Stomach (tissue), 9 donors: ENCODE results near the gene CCDC43. TPM values are rescaled to one million over a fixed set of nuclear protein-coding genes. Genes with fewer than 3 reads are reported as not detected.

Source experiments
- DNase-seq, 2 donors: peaks; one replicate each; pipeline versions ENCODE4 v3.0.0 to v3.0.0-alpha.2; 2013 to 2019
- H3K27ac ChIP-seq, 5 donors: fragments of 200-600 bp in 4 of 5; sonication (generic) in 4 of 5; one replicate each; pipeline ENCODE4 v1.5.1; 2013 to 2019; ENCODE audit warnings: mild to moderate bottlenecking in 1 of 5, moderate library complexity in 1 of 5
- H3K27me3 ChIP-seq, 3 donors: fragments of 200-600 bp; sonication (generic); one replicate each; pipeline ENCODE4 v1.5.1; 2017 to 2019; ENCODE audit warnings: mixed run types in 1 of 3
- H3K36me3 ChIP-seq, 4 donors: fragments of 200-600 bp; sonication (generic); 1 replicate in 3 of 4; 2 replicates in 1 of 4; pipeline ENCODE4 v1.5.1; 2016 to 2019
- H3K4me1 ChIP-seq, 4 donors: fragments of 200-600 bp; sonication (generic); one replicate each; pipeline ENCODE4 v1.5.1; 2016 to 2019
- H3K4me3 ChIP-seq, 4 donors: fragments of 200-600 bp; sonication (generic) in 3 of 4; one replicate each; pipeline ENCODE4 v1.5.1; 2016 to 2019; ENCODE audit warnings: mild to moderate bottlenecking in 1 of 4
- H3K9me3 ChIP-seq, 4 donors: fragments of 200-600 bp; sonication (generic); one replicate each; pipeline ENCODE4 v1.5.1; 2016 to 2019
- EP300 ChIP-seq: sonication (generic); formaldehyde crosslinking; IDR thresholded peaks from one replicate; pipeline ENCODE4 v1.6.1; 2017; ENCODE audit warnings: antibody characterized with exemption
- POLR2A ChIP-seq, 4 donors: fragments of 450-650 bp; IDR thresholded peaks; one replicate each; pipeline ENCODE4 v1.6.1; 2016; ENCODE audit warnings: antibody characterized with exemption in 4 of 4, control low read depth in 2 of 4, mild to moderate bottlenecking in 1 of 4, moderate library complexity in 1 of 4
- POLR2AphosphoS5 ChIP-seq, 3 donors: sonication (generic); formaldehyde crosslinking; IDR thresholded peaks; one replicate each; pipeline ENCODE4 v1.6.1; 2016; ENCODE audit warnings: antibody characterized with exemption in 3 of 3
- WGBS, 5 donors: extraction: QIAGEN DNeasy Blood & Tissue Kit in 3 of 5; methylation state at CpG; one replicate each; pipeline versions ENCODE4 v1.1.5 to v1.1.7; 2013 to 2018; 5-methylcytosine and 5-hydroxymethylcytosine counted together
- intact Hi-C: fragments of 100-400 bp; cut with DNase I; formaldehyde crosslinking; loops from one replicate; pipeline ENCODE4 v1.15.1; 2023; ENCODE audit warnings: low total_unique reads
- polyA plus RNA-seq, 3 donors: library from polyadenylated mRNA; stranded (reverse); fragments of 200-250 nt; gene quantifications; one replicate each; pipeline ENCODE4 v1.2.3, GENCODE V29; 2013
- small RNA-seq, 4 donors: library from RNA; depleted of rRNA; stranded (forward); fragments of <200 nt; gene quantifications; one replicate each; pipeline ENCODE3, GENCODE V24; 2016
- total RNA-seq, 5 donors: library from RNA; depleted of rRNA; stranded (reverse); fragments of >200 nt; gene quantifications; one replicate each; pipeline versions ENCODE4 v1.1.0 to v1.2.3, GENCODE V29; 2014 to 2016
- TF ChIP-seq, protein P1 (sequence below), 7 experiments: fragments of 450-650 bp in 4 of 7; fragments of 200-600 bp in 3 of 7; sonication (generic) in 3 of 7; IDR thresholded peaks; one replicate each; pipeline ENCODE4 v1.5.1; 2016 to 2019; ENCODE audit warnings: antibody characterized with exemption in 7 of 7, control low read depth in 2 of 7, mild to moderate bottlenecking in 1 of 7
- donor health status: healthy with polysubstance abuse.
- donor health status: Bipolar disorder and iron deficiency.
- donor health status: healthy.

Gene CCDC43
- total and polyA plus RNA-seq, 8 donors: 1.8 to 29.7 (median 11.1) TPM

DNA sequence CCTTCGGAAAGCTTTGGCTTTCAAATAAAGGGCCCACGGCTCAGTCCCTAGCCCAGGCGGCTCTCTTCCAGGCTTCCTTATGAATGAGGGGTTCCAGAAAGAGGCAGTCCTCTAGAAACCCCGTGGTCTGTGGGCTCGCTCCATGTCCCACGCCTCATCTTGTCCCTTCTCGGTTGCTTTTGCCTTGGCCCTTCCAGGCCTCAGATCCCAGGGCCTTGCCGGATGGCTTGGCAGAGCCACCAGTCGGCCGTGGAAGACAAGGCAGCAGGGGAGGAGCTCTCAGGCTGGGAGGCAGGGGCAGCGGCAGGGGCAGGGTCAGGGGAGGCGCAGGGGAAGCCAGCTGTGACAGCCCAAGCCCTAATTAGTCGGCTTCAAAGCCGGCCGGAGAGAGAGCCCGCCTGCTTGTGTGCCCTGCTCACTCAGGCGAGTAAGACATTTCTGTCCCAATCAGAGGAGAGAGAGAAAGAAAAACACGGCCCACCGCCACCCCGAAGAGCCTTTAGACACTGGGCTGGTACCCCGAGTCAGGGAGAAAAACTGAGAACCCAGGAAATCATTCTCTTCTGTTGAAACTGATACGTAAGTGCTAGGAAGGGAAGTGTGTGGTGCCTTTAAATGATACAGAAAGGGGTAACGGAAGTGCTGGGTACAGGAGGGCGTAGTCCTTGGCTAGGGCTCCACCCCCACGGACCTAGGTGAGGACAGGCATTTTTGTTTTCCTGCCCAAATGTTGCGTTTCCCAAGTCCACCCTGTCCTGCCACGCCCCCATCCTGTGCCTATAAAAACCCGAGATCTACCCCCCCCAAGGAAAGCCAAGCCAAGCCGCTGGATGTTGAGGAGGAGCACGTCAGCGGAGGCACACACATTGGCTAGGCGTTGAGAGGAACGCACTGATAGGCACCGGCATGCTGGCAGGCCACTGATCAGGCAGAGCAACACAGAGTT, 61.1 kb downstream of the CCDC43 start:
- H3K4me3 ChIP-seq: no peak overlapping the region
- peak in 1 of 2 donors; percentile 73 for DNase-seq
- H3K27ac ChIP-seq: peak overlapping the region in 1 of 5 donors; percentile 38
- intact Hi-C loops: no loop called here
- peaks cover 0 to 4% (median 0%) of the 10 kb centered on the region in 4 donors for H3K4me1 ChIP-seq
- no peaks in the 10 kb centered on the region for H3K36me3 ChIP-seq
- TF ChIP-seq, protein P1, sequence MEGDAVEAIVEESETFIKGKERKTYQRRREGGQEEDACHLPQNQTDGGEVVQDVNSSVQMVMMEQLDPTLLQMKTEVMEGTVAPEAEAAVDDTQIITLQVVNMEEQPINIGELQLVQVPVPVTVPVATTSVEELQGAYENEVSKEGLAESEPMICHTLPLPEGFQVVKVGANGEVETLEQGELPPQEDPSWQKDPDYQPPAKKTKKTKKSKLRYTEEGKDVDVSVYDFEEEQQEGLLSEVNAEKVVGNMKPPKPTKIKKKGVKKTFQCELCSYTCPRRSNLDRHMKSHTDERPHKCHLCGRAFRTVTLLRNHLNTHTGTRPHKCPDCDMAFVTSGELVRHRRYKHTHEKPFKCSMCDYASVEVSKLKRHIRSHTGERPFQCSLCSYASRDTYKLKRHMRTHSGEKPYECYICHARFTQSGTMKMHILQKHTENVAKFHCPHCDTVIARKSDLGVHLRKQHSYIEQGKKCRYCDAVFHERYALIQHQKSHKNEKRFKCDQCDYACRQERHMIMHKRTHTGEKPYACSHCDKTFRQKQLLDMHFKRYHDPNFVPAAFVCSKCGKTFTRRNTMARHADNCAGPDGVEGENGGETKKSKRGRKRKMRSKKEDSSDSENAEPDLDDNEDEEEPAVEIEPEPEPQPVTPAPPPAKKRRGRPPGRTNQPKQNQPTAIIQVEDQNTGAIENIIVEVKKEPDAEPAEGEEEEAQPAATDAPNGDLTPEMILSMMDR (IDR thresholded peaks at IDR 0.05): no peak
- TF ChIP-seq POLR2A (IDR thresholded peaks at IDR 0.05) (no peak), EP300 (no peak), POLR2AphosphoS5 (IDR thresholded peaks at IDR 0.05) (no peak)
- WGBS, 5 donors: 57 to 65% (median 60%) methylated on average over 33 to 34 of the region's 34 CpGs
- peaks cover 0 to 26% (median 0%) of the 10 kb centered on the region in 3 donors for H3K27me3 ChIP-seq
- H3K9me3 ChIP-seq: no peaks in the 10 kb centered on the region

DNA sequence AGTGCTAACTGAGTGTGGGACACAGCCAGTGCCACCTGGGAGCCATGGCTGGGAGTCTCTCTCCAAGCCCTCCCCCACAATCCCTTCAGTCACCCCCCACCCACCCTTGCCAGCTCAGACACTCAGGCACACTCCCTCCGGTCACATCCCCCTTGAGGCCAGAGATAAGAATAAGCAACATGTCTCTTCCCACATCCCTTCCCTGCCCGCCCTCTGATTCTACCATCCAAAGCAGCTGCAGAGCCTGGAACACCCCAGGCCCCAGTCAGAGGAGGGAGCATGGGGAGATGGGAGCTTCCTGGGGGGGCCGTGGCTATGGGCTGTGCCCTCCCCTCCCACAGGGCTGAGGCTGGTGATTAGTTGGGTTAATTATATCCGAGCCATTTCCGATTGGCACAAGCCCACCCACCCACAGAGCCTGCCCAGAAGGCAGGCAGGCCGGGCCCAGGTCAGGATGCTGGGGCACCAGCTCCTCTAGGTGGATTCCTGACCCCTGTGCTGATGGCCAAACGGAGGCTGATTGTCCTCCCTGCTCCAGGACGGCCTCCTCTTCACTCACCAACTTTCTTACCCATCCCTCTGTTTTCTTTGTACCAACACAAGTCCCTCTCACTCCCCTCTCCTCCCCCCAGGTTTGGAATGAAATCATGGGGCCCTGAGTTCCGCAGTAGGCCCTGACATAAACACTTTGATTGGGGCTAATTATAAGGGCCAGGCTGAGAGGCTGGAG, 61.9 kb downstream of the CCDC43 start:
- H3K36me3 ChIP-seq: no peaks in the 10 kb centered on the region
- no peaks in the 10 kb centered on the region for H3K9me3 ChIP-seq
- peaks cover 0 to 4% (median 0%) of the 10 kb centered on the region in 4 donors for H3K4me1 ChIP-seq
- no peak for DNase-seq
- peak overlapping the region in 1 of 5 donors; percentile 38 for H3K27ac ChIP-seq
- WGBS, 5 donors: 78 to 88% (median 81%) methylated on average over 7 to 9 of the region's 9 CpGs
- peaks cover 0 to 26% (median 0%) of the 10 kb centered on the region in 3 donors for H3K27me3 ChIP-seq
- H3K4me3 ChIP-seq: no peak overlapping the region
- TF ChIP-seq POLR2A (IDR thresholded peaks at IDR 0.05) (no peak), POLR2AphosphoS5 (IDR thresholded peaks at IDR 0.05) (no peak), EP300 (no peak)
- TF ChIP-seq, protein P1 (IDR thresholded peaks at IDR 0.05): no peak
- intact Hi-C loops: no loop called here

Small RNAs within 50 kb of the gene (small RNA-seq; reads per million reads assigned to genes)
- gene RN7SL819P (0 to 0.31 (median 0) reads per million in 4 donors), gene SMCO4P1 (0 reads per million in 4 donors)

Other genes starting within 250 kb of the CCDC43 start
- 10 to 100 TPM; 18.0 to 58.2 (median 21.0) TPM for gene GPATCH8, start 186.4 kb downstream of the CCDC43 start, total RNA-seq
- 1 to 10 TPM; 5.2 to 6.9 (median 6.4) TPM for gene GPATCH8, start 186.4 kb downstream of the CCDC43 start, polyA plus RNA-seq
- gene FZD2, start 132.3 kb downstream of the CCDC43 start, total RNA-seq: 10 to 100 TPM in 1 of 5 donors, 1 to 10 TPM in 2, not detected in 2; 1.0 to 19.3 (median 2.2) TPM
- gene FZD2, start 132.3 kb downstream of the CCDC43 start, polyA plus RNA-seq: 1 to 10 TPM in 1 of 3 donors, under 1 TPM in 2; 0.31 to 1.5 (median 0.75) TPM
- not detected for gene MEIOC, start 33.3 kb downstream of the CCDC43 start, total RNA-seq
- under 1 TPM in 1 of 3 donors, not detected in 2; 0.03 TPM for gene MEIOC, start 33.3 kb downstream of the CCDC43 start, polyA plus RNA-seq
- 1 to 10 TPM in 4 of 5 donors, not detected in 1; 1.7 to 5.0 (median 3.3) TPM for gene DBF4B, start 18.9 kb upstream of the CCDC43 start, total RNA-seq
- gene DBF4B, start 18.9 kb upstream of the CCDC43 start, polyA plus RNA-seq: 1 to 10 TPM in 2 of 3 donors, under 1 TPM in 1; 0.76 to 2.8 (median 2.2) TPM
- gene ADAM11, start 69.2 kb upstream of the CCDC43 start, total RNA-seq: 10 to 100 TPM in 1 of 5 donors, 1 to 10 TPM in 1, under 1 TPM in 1, not detected in 2; 0.73 to 57.6 (median 1.7) TPM
- under 1 TPM in 2 of 3 donors, not detected in 1; 0.19 to 0.35 TPM for gene ADAM11, start 69.2 kb upstream of the CCDC43 start, polyA plus RNA-seq
- 10 to 100 TPM in 4 of 5 donors, 1 to 10 TPM in 1; 9.7 to 53.1 (median 35.6) TPM for gene GJC1, start 140.5 kb upstream of the CCDC43 start, total RNA-seq
- 1 to 10 TPM in 1 of 3 donors, under 1 TPM in 2; 0.31 to 3.5 (median 0.62) TPM for gene GJC1, start 140.5 kb upstream of the CCDC43 start, polyA plus RNA-seq
- gene HIGD1B, start 158.1 kb upstream of the CCDC43 start, total RNA-seq: under 1 TPM in 1 of 5 donors, not detected in 4; 0.92 TPM
- 1 to 10 TPM; 2.1 to 5.4 (median 2.4) TPM for gene HIGD1B, start 158.1 kb upstream of the CCDC43 start, polyA plus RNA-seq
- 100 to 1,000 TPM in 3 of 5 donors, 10 to 100 TPM in 2; 70.1 to 176 (median 111) TPM for gene EFTUD2, start 209.7 kb upstream of the CCDC43 start, total RNA-seq
- 10 to 100 TPM; 15.9 to 28.6 (median 21.2) TPM for gene EFTUD2, start 209.7 kb upstream of the CCDC43 start, polyA plus RNA-seq
- 1 to 10 TPM in 1 of 5 donors, not detected in 4; 9.7 TPM for gene GFAP, start 225.7 kb upstream of the CCDC43 start, total RNA-seq
- 1 to 10 TPM in 1 of 3 donors, under 1 TPM in 2; 0.15 to 1.4 (median 0.23) TPM for gene GFAP, start 225.7 kb upstream of the CCDC43 start, polyA plus RNA-seq